GM19463 (cell line): ENCODE results near the gene CDKAL1.
"Not testable (repeated sequence)": the region's sequence is repeated elsewhere in the genome, so short reads cannot be mapped to it uniquely, and the experiment has no call there.

Experiments
- ATAC-seq: cut with Tn5 transposase; IDR thresholded peaks from one replicate; pipeline ENCODE4 v1.9.1; 2021; ENCODE audit warnings: mild to moderate bottlenecking, moderate library complexity; ENCODE audit not compliant: unreplicated experiment

The CDKAL1 gene

GRCh38 chr6:20549398-20549797 lies 15.1 kb downstream of the CDKAL1 start:
- not testable (repeated sequence) for ATAC-seq

GRCh38 chr6:20554326-20554725 lies 20.1 kb downstream of the CDKAL1 start:
- ATAC-seq: no peak

GRCh38 chr6:20554817-20555216 lies 20.6 kb downstream of the CDKAL1 start:
- ATAC-seq: no peak

- no peak for ATAC-seq
These were observed 25.8 kb downstream of the CDKAL1 start for GRCh38 chr6:20559924-20560551.

- no peak for ATAC-seq
These were observed 29.1 kb downstream of the CDKAL1 start for GRCh38 chr6:20563377-20563776.

GRCh38 chr6:20564269-20564668 lies 30.0 kb downstream of the CDKAL1 start:
- no peak for ATAC-seq

GRCh38 chr6:20564777-20565176 lies 30.5 kb downstream of the CDKAL1 start:
- ATAC-seq: peak; percentile 61

- no peak for ATAC-seq
These were observed 31.1 kb downstream of the CDKAL1 start for GRCh38 chr6:20565342-20565741.

- no peak for ATAC-seq
These were observed 31.9 kb downstream of the CDKAL1 start for GRCh38 chr6:20566109-20566508.

- ATAC-seq: no peak
These were observed 34.8 kb downstream of the CDKAL1 start for GRCh38 chr6:20569000-20569610.

- no peak for ATAC-seq
These were observed 37.0 kb downstream of the CDKAL1 start for GRCh38 chr6:20571261-20571660.

- ATAC-seq: no peak
These were observed 38.0 kb downstream of the CDKAL1 start for GRCh38 chr6:20572288-20572687.

- ATAC-seq: no peak
These were observed 38.7 kb downstream of the CDKAL1 start for GRCh38 chr6:20572940-20573339.

GRCh38 chr6:20574355-20574754 lies 40.1 kb downstream of the CDKAL1 start:
- no peak for ATAC-seq

- no peak for ATAC-seq
These were observed 40.9 kb downstream of the CDKAL1 start for GRCh38 chr6:20575125-20575524.

GRCh38 chr6:20575704-20576451 lies 41.6 kb downstream of the CDKAL1 start:
- ATAC-seq: no peak

GRCh38 chr6:20577173-20577688 lies 43.0 kb downstream of the CDKAL1 start:
- no peak for ATAC-seq

GRCh38 chr6:20581070-20581469 lies 46.8 kb downstream of the CDKAL1 start:
- ATAC-seq: no peak

- ATAC-seq: no peak
These were observed 48.6 kb downstream of the CDKAL1 start for GRCh38 chr6:20582586-20583443.

GRCh38 chr6:20583444-20583800 lies 49.2 kb downstream of the CDKAL1 start:
- ATAC-seq: no peak

- no peak for ATAC-seq
These were observed 50.0 kb downstream of the CDKAL1 start for GRCh38 chr6:20584100-20584731.
